A549 (cell line): ENCODE data around the gene PGF.
"Not testable (repeated sequence)": the region's sequence is repeated elsewhere in the genome, so short reads cannot be mapped to it uniquely, and the experiment has no call there.

ENCODE experiments used
- POLR2A ChIP-seq: IDR thresholded peaks from 2 replicates; pipeline ENCODE4 v1.6.1; 2012; ENCODE audit warnings: mild to moderate bottlenecking, low read length
- TFCP2L1 ChIP-seq: fragments of 250-450 bp; sonication (Bioruptor Pico); IDR thresholded peaks from 2 replicates; pipeline ENCODE4 v1.5.0; 2021; ENCODE audit warnings: mild to moderate bottlenecking

- not testable (repeated sequence) for TF ChIP-seq TFCP2L1 (CRISPR knock-in tag); POLR2A
These were observed 40.4 kb upstream of the PGF start for GRCh38 chr14:74995781-74996180.
